B cell (primary cell): ENCODE results near the gene HOXC4. TPM values are rescaled to one million over a fixed set of nuclear protein-coding genes. Genes with fewer than 3 reads are reported as not detected.

Experiments
- ATAC-seq: fragments of 200-7000 bp; cut with Tn5 transposase; one replicate; pipeline ENCODE4 v1.10.0; 2021; ENCODE audit warnings: low read depth, mild to moderate bottlenecking, moderate number of reproducible peaks, moderate library complexity
- CTCF ChIA-PET: fragments of 350-600 bp; sonication (Branson Sonifier 250); formaldehyde crosslinking; loops from one replicate; lab custom pipeline; 2021; ENCODE audit warnings: antibody characterized with exemption, inconsistent platforms; lab: Charles Lee
- POLR2A ChIA-PET: fragments of 350-600 bp; sonication (Branson Sonifier 250); formaldehyde crosslinking; loops from one replicate; lab custom pipeline; 2021; ENCODE audit warnings: antibody characterized with exemption; lab: Charles Lee
- DNase-seq: peaks from one replicate; pipeline ENCODE4 v3.0.0; 2013
- H2AFZ ChIP-seq: 2 replicates; pipeline ENCODE4 v1.6.1; 2012; ENCODE audit warnings: mild to moderate bottlenecking, low read depth, low read length; ENCODE audit not compliant: insufficient read depth, poor library complexity, severe bottlenecking
- H3K27ac ChIP-seq, 2 donors: 1 replicate in 1 of 2; 2 replicates in 1 of 2; pipeline ENCODE4 v1.5.1; 2012 to 2013; ENCODE audit warnings: low read length in 2 of 2, mild to moderate bottlenecking in 2 of 2, moderate library complexity in 1 of 2
- H3K27me3 ChIP-seq, 4 experiments: fragments of 200-600 bp in 1 of 4; sonication (generic) in 1 of 4; replicated peaks in 1 of 4; 1 replicate in 2 of 4; 2 replicates in 2 of 4; pipeline versions ENCODE4 v1.6.1 to v1.7.0; 2013 to 2016; ENCODE audit warnings: low read length in 3 of 4, mild to moderate bottlenecking in 2 of 4, mixed read lengths in 1 of 4, moderate library complexity in 1 of 4; ENCODE audit not compliant: insufficient read depth in 4 of 4, control insufficient read depth in 3 of 4; ENCODE audit errors: control extremely low read depth in 1 of 4
- H3K36me3 ChIP-seq, 2 experiments: replicated peaks in 1 of 2; 1 replicate in 1 of 2; 2 replicates in 1 of 2; pipeline versions ENCODE4 v1.6.1 to v1.7.1; 2013; ENCODE audit warnings: low read length in 1 of 2; ENCODE audit not compliant: insufficient read depth in 2 of 2, control insufficient read depth in 1 of 2; ENCODE audit errors: control extremely low read depth in 1 of 2, extremely low read depth in 1 of 2
- H3K4me1 ChIP-seq, 2 donors: fragments of 200-600 bp in 1 of 2; sonication (generic) in 1 of 2; 1 replicate in 1 of 2; 2 replicates in 1 of 2; pipeline versions ENCODE4 v1.5.1 to v1.6.1; 2013 to 2017; ENCODE audit warnings: low read length in 2 of 2; ENCODE audit not compliant: control insufficient read depth in 2 of 2, insufficient read depth in 2 of 2
- H3K4me2 ChIP-seq: replicated peaks from 2 replicates; pipeline ENCODE3; 2012; ENCODE audit warnings: mild to moderate bottlenecking, low read depth, low read length; ENCODE audit not compliant: poor library complexity, severe bottlenecking
- H3K4me3 ChIP-seq, 5 experiments: fragments of 200-600 bp in 1 of 5; sonication (generic) in 1 of 5; 1 replicate in 3 of 5; 2 replicates in 2 of 5; pipeline versions ENCODE4 v1.5.1 to v1.7.0; 2011 to 2016; ENCODE audit warnings: low read length in 4 of 5, mild to moderate bottlenecking in 4 of 5, low read depth in 2 of 5, control low read depth in 1 of 5, moderate library complexity in 1 of 5; ENCODE audit not compliant: insufficient read depth in 1 of 5; ENCODE audit errors: control extremely low read depth in 1 of 5, extremely low read depth in 1 of 5
- H3K79me2 ChIP-seq: fragments of 200-600 bp; sonication (generic); one replicate; pipeline ENCODE4 v1.6.0; 2016; ENCODE audit warnings: low read length; ENCODE audit not compliant: control insufficient read depth, insufficient read depth
- H3K9ac ChIP-seq: fragments of 200-600 bp; sonication (generic); 2 replicates; pipeline ENCODE4 v1.6.1; 2017; ENCODE audit warnings: mild to moderate bottlenecking, low read length, moderate library complexity
- H3K9me3 ChIP-seq, 3 donors: one replicate each; pipeline versions ENCODE4 v1.6.1 to v1.7.1; 2013; ENCODE audit warnings: low read length in 2 of 3; ENCODE audit not compliant: control insufficient read depth in 2 of 3, insufficient read depth in 1 of 3; ENCODE audit errors: control extremely low read depth in 1 of 3
- H4K20me1 ChIP-seq: 2 replicates; pipeline ENCODE4 v1.6.0; 2012; ENCODE audit warnings: mild to moderate bottlenecking, low read length; ENCODE audit not compliant: insufficient read depth, control insufficient read depth, poor library complexity, severe bottlenecking
- H3K27ac Mint-ChIP-seq: one replicate; pipeline ENCODE4 v1.8.0; 2021; ENCODE audit warnings: mixed read lengths
- H3K27me3 Mint-ChIP-seq: one replicate; pipeline ENCODE4 v1.8.0; 2021; ENCODE audit warnings: mixed read lengths
- H3K4me1 Mint-ChIP-seq: one replicate; pipeline ENCODE4 v1.8.0; 2021; ENCODE audit warnings: mixed read lengths
- H3K4me3 Mint-ChIP-seq: one replicate; pipeline ENCODE4 v1.8.0; 2021; ENCODE audit warnings: mixed read lengths
- H3K9me3 Mint-ChIP-seq: one replicate; pipeline ENCODE4 v1.8.0; 2022; ENCODE audit warnings: mixed read lengths; ENCODE audit not compliant: insufficient read depth
- CTCF ChIP-seq: fragments of 200-600 bp; IDR thresholded peaks from one replicate; pipeline ENCODE4 v1.8.0; 2022; ENCODE audit warnings: antibody characterized with exemption, mild to moderate bottlenecking
- EZH2 ChIP-seq: IDR thresholded peaks from 2 replicates; pipeline ENCODE4 v1.6.1; 2012; ENCODE audit warnings: borderline replicate concordance, low read depth, mild to moderate bottlenecking, moderate library complexity, low read length; ENCODE audit not compliant: insufficient read depth, poor library complexity, severe bottlenecking
- WGBS: methylation state at CpG from one replicate; pipeline ENCODE4 v1.1.5; 2013; ENCODE audit warnings: missing lambda C conversion rate; ENCODE audit not compliant: insufficient coverage; 5-methylcytosine and 5-hydroxymethylcytosine counted together
- intact Hi-C: fragments of 100-400 bp; cut with micrococcal nuclease; formaldehyde crosslinking; loops from one replicate; pipeline ENCODE4 v1.10.0; 2022
- polyA plus RNA-seq: library from polyadenylated mRNA; depleted of rRNA; stranded (reverse); fragments of >200 nt; gene quantifications from 2 replicates; pipeline ENCODE4 v1.2.3, GENCODE V29; 2012
- total RNA-seq, 2 donors: library from RNA; stranded (reverse); fragments of 120-200 nt in 1 of 2; gene quantifications; 1 replicate in 1 of 2; 2 replicates in 1 of 2; pipeline versions ENCODE4 v1.2.3 to v1.2.4, GENCODE V29; 2013 to 2022

The HOXC4 gene
- total and polyA plus RNA-seq, 2 donors (not counting 1 experiment from before 2014, with no cell fraction given): 4.3 to 6.5 TPM

- CTCF ChIA-PET: interaction anchor here (1.6 kb wide), 1 partner anchor 23 kb away, joined by 6 read pairs; the partner anchor contains the start of gene HOXC5
- no peak overlapping the region for H3K27ac ChIP-seq
- intact Hi-C loops: no loop called here
- no peak overlapping the region for H3K27ac Mint-ChIP-seq
- no peak overlapping the region for H3K9ac ChIP-seq
- H3K9me3 ChIP-seq: peaks cover 0 to 31% (median 0%) of the 10 kb centered on the region in 3 donors
- peak overlapping the region; percentile 47 for H3K4me3 Mint-ChIP-seq
- ATAC-seq (no peak), DNase-seq (no peak)
- H3K4me3 ChIP-seq: no peak overlapping the region
- H3K4me1 ChIP-seq: peaks cover 26 to 32% of the 10 kb centered on the region in 2 donors
- TF ChIP-seq CTCF (no peak), EZH2 (no peak)
- H2AFZ ChIP-seq: no peak overlapping the region
- H3K79me2 ChIP-seq: no peaks in the 10 kb centered on the region
- H3K9me3 Mint-ChIP-seq: no peaks in the 10 kb centered on the region
- no peak overlapping the region for H3K4me2 ChIP-seq
- POLR2A ChIA-PET: no interaction called here
- no peaks in the 10 kb centered on the region for H4K20me1 ChIP-seq
- H3K27me3 Mint-ChIP-seq: peaks cover 52% of the 10 kb centered on the region
- H3K4me1 Mint-ChIP-seq: peaks cover 31% of the 10 kb centered on the region
- H3K27me3 ChIP-seq: peaks cover 0 to 66% (median 29%) of the 10 kb centered on the region in 4 experiments
- no peaks in the 10 kb centered on the region for H3K36me3 ChIP-seq
Measured at GRCh38 chr12:54056110-54056509, 2.5 kb downstream of the HOXC4 start.

- no peaks in the 10 kb centered on the region for H4K20me1 ChIP-seq
- peaks cover 17% of the 10 kb centered on the region for H3K4me1 Mint-ChIP-seq
- intact Hi-C loops: no loop called here
- no peaks in the 10 kb centered on the region for H3K9me3 Mint-ChIP-seq
- H3K27me3 Mint-ChIP-seq: peaks cover 59% of the 10 kb centered on the region
- H3K36me3 ChIP-seq: no peaks in the 10 kb centered on the region
- H3K4me3 ChIP-seq: no peak overlapping the region
- H3K79me2 ChIP-seq: no peaks in the 10 kb centered on the region
- H3K4me1 ChIP-seq: peaks cover 5 to 11% of the 10 kb centered on the region in 2 donors
- H3K9ac ChIP-seq: no peak overlapping the region
- peaks cover 0 to 50% (median 25%) of the 10 kb centered on the region in 4 experiments for H3K27me3 ChIP-seq
- peaks cover 0 to 11% (median 0%) of the 10 kb centered on the region in 3 donors for H3K9me3 ChIP-seq
- H3K4me3 Mint-ChIP-seq: no peak overlapping the region
- ATAC-seq (no peak), DNase-seq (no peak)
- no peak overlapping the region for H3K27ac Mint-ChIP-seq
- no peak overlapping the region for H3K27ac ChIP-seq
- no peak overlapping the region for H3K4me2 ChIP-seq
- no peak overlapping the region for H2AFZ ChIP-seq
- TF ChIP-seq EZH2 (no peak), CTCF (no peak)
- POLR2A ChIA-PET: no interaction called here
- CTCF ChIA-PET: no interaction called here
- WGBS: 95% methylated on average over 5 of the region's 14 CpGs
Measured at GRCh38 chr12:54058128-54058768, 4.6 kb downstream of the HOXC4 start.
